Left ventricle myocardium inferior (tissue), 1 donor: Measurements from ENCODE around the gene CAMK2D. TPM values are rescaled to one million over a fixed set of nuclear protein-coding genes. Genes with fewer than 3 reads are reported as not detected.

Experiments used
- DNase-seq: peaks from one replicate; pipeline ENCODE4 v3.0.0-alpha.2; 2020
- H3K27ac ChIP-seq: fragments of 200-600 bp; replicated peaks from 2 replicates; pipeline ENCODE4 v1.8.0; 2021
- H3K27me3 ChIP-seq: fragments of 200-600 bp; 2 replicates; pipeline ENCODE4 v1.8.0; 2021; ENCODE audit warnings: low read depth
- H3K36me3 ChIP-seq: fragments of 200-600 bp; 2 replicates; pipeline ENCODE4 v1.8.0; 2021
- H3K4me1 ChIP-seq: fragments of 200-600 bp; 2 replicates; pipeline ENCODE4 v1.8.0; 2021
- H3K4me3 ChIP-seq: fragments of 200-600 bp; 2 replicates; pipeline ENCODE4 v1.8.0; 2021; ENCODE audit warnings: mild to moderate bottlenecking, moderate library complexity
- H3K9me3 ChIP-seq: fragments of 200-600 bp; replicated peaks from 2 replicates; pipeline ENCODE4 v1.8.0; 2021
- CTCF ChIP-seq: fragments of 200-600 bp; IDR thresholded peaks from 2 replicates; pipeline ENCODE4 v1.8.0; 2021; ENCODE audit warnings: antibody characterized with exemption, mild to moderate bottlenecking, borderline replicate concordance
- intact Hi-C: fragments of 100-400 bp; cut with micrococcal nuclease; formaldehyde crosslinking; loops from one replicate; pipeline ENCODE4 v1.11.0; 2022
- total RNA-seq: library from RNA; stranded (reverse); fragmentation: NEBNext Ultra II Directional; extraction: Animal tissue kit (Norgen Biotek cat#: 25700); gene quantifications from one replicate; pipeline ENCODE4 v1.2.1, GENCODE V29; 2021
- donor health status: DM: no; HTN: yes; CAD: no; lungs with severe emphysema.

CAMK2D gene
- total RNA-seq, 1 donor from 2014 or later, result 223 TPM

- H3K27ac ChIP-seq, result no peak overlapping the region
- intact Hi-C loops, result loop anchor here (10.0 kb wide), 1 partner anchor 112 kb away; no protein-coding TSS in a partner anchor
Measured at GRCh38 chr4:113783289-113783688, 21.8 kb upstream of the CAMK2D start.

GRCh38 chr4:113781439-113782040 is 20.0 kb upstream of the CAMK2D start:
- intact Hi-C loops, result loop anchor here (10.0 kb wide), 1 partner anchor 113 kb away; no protein-coding TSS in a partner anchor
- TF ChIP-seq CTCF, result peak; percentile 78
- no peak overlapping the region for H3K4me3 ChIP-seq
- no peak overlapping the region for H3K27ac ChIP-seq
- no peaks in the 10 kb centered on the region for H3K27me3 ChIP-seq
- H3K4me1 ChIP-seq, result no peaks in the 10 kb centered on the region
- H3K9me3 ChIP-seq, result no peaks in the 10 kb centered on the region
- no peak for DNase-seq
- H3K36me3 ChIP-seq, result no peaks in the 10 kb centered on the region

More at GRCh38 chr4:113783289-113783688, 21.8 kb upstream of the CAMK2D start:
- Histone ChIP-seq H3K27me3 (no peaks in the 10 kb centered on the region), H3K4me3 (no peak overlapping the region), H3K4me1 (no peaks in the 10 kb centered on the region), H3K9me3 (no peaks in the 10 kb centered on the region), H3K36me3 (no peaks in the 10 kb centered on the region)
- TF ChIP-seq CTCF, result no peak
- no peak for DNase-seq

GRCh38 chr4:113776679-113777078 is 15.1 kb upstream of the CAMK2D start:
- H3K9me3 ChIP-seq, result no peaks in the 10 kb centered on the region
- H3K27me3 ChIP-seq, result no peaks in the 10 kb centered on the region
- no peak for TF ChIP-seq CTCF
- no peaks in the 10 kb centered on the region for H3K4me1 ChIP-seq
- no peak overlapping the region for H3K4me3 ChIP-seq
- intact Hi-C loops, result no loop called here
- no peaks in the 10 kb centered on the region for H3K36me3 ChIP-seq
- DNase-seq, result no peak
- H3K27ac ChIP-seq, result no peak overlapping the region

- Histone ChIP-seq H3K27ac (no peak overlapping the region), H3K9me3 (no peaks in the 10 kb centered on the region), H3K4me1 (no peaks in the 10 kb centered on the region), H3K27me3 (no peaks in the 10 kb centered on the region), H3K36me3 (no peaks in the 10 kb centered on the region), H3K4me3 (no peak overlapping the region)
- TF ChIP-seq CTCF, result no peak
- no peak for DNase-seq
- intact Hi-C loops, result no loop called here
Measured at GRCh38 chr4:113776016-113776415, 14.5 kb upstream of the CAMK2D start.

GRCh38 chr4:113773756-113774155 is 12.2 kb upstream of the CAMK2D start:
- Histone ChIP-seq H3K27me3 (no peaks in the 10 kb centered on the region), H3K9me3 (no peaks in the 10 kb centered on the region), H3K4me3 (no peak overlapping the region), H3K4me1 (no peaks in the 10 kb centered on the region), H3K36me3 (no peaks in the 10 kb centered on the region), H3K27ac (no peak overlapping the region)
- no peak for DNase-seq
- intact Hi-C loops, result no loop called here
- TF ChIP-seq CTCF, result no peak

GRCh38 chr4:113773014-113773413 is 11.5 kb upstream of the CAMK2D start:
- Histone ChIP-seq H3K36me3 (no peaks in the 10 kb centered on the region), H3K27me3 (no peaks in the 10 kb centered on the region), H3K4me3 (no peak overlapping the region), H3K27ac (no peak overlapping the region), H3K9me3 (no peaks in the 10 kb centered on the region), H3K4me1 (no peaks in the 10 kb centered on the region)
- intact Hi-C loops, result no loop called here
- DNase-seq, result no peak
- no peak for TF ChIP-seq CTCF
